GM20000 (cell line): ENCODE results near the gene KRTAP1-5.

ENCODE experiments used
- DNase-seq: peaks from one replicate; pipeline ENCODE4 v3.0.0; 2012; ENCODE audit warnings: low spot score
- CTCF ChIP-seq: IDR thresholded peaks from 2 replicates; pipeline ENCODE4 v1.5.1; 2012; ENCODE audit warnings: mild to moderate bottlenecking, control low read depth; ENCODE audit errors: extremely low read depth, missing control alignments

Gene KRTAP1-5

GRCh38 chr17:41013606-41014005, 13.4 kb downstream of the KRTAP1-5 start:
- DNase-seq = no peak
- no peak for TF ChIP-seq CTCF

GRCh38 chr17:41013181-41013580, 13.8 kb downstream of the KRTAP1-5 start:
- DNase-seq = no peak
- TF ChIP-seq CTCF = no peak

- no peak for TF ChIP-seq CTCF
- no peak for DNase-seq
Observed at GRCh38 chr17:41012326-41013120, 14.5 kb downstream of the KRTAP1-5 start.

- DNase-seq = no peak
- TF ChIP-seq CTCF = no peak
Observed at GRCh38 chr17:41010441-41010840, 16.6 kb downstream of the KRTAP1-5 start.

GRCh38 chr17:41009936-41010335, 17.1 kb downstream of the KRTAP1-5 start:
- DNase-seq = no peak
- TF ChIP-seq CTCF = no peak

- DNase-seq = no peak
- TF ChIP-seq CTCF = no peak
Observed at GRCh38 chr17:41009301-41009760, 17.7 kb downstream of the KRTAP1-5 start.

- no peak for DNase-seq
- no peak for TF ChIP-seq CTCF
Observed at GRCh38 chr17:41008811-41009210, 18.2 kb downstream of the KRTAP1-5 start, which contains the start of gene KRTAP3-1. KRTAP3-1 (minus strand) TSS chr17:41009128; CDS start chr17:41009074, 54 bp downstream.
